GM12878 (cell line): ENCODE results near the gene ETV1. TPM values are rescaled to one million over a fixed set of nuclear protein-coding genes. Genes with fewer than 3 reads are reported as not detected.

Experiments
- ATAC-seq: fragments of 200-7000 bp; cut with Tn5 transposase; 3 replicates; pipeline ENCODE4 v1.9.1; 2020; ENCODE audit warnings: mild to moderate bottlenecking, moderate library complexity
- BruUV-seq: library from RNA; stranded (reverse); fragments of 400-500 nt; replicated peaks from 2 replicates; lab custom pipeline; 2021; lab: Mats Ljungman, UMichigan
- CTCF ChIA-PET: fragments of 300-600 bp; sonication (Branson Sonifier 250); formaldehyde crosslinking; extraction: SDS; loops from one replicate; lab custom pipeline; 2021; ENCODE audit warnings: inconsistent platforms; lab: Yijun Ruan, JAX
- POLR2A ChIA-PET: fragments of 350-600 bp; formaldehyde crosslinking; extraction: SDS; loops from one replicate; lab custom pipeline; 2021; ENCODE audit warnings: inconsistent platforms; lab: Charles Lee
- RAD21 ChIA-PET: fragments of 300-600 bp; sonication (Branson Sonifier 250); formaldehyde crosslinking; loops from one replicate; lab custom pipeline; 2023; ENCODE audit warnings: antibody characterized with exemption; ENCODE audit not compliant: unreplicated experiment; lab: Charles Lee
- SMC1A ChIA-PET: fragments of 300-600 bp; sonication (Branson Sonifier 250); formaldehyde crosslinking; loops from one replicate; lab custom pipeline; 2023; ENCODE audit not compliant: unreplicated experiment, uncharacterized antibody; lab: Charles Lee
- DNase-seq: peaks from one replicate; pipeline ENCODE4 v3.0.0-alpha.2; 2011; ENCODE audit warnings: low read depth, low spot score
- FAIRE-seq: peaks from 3 replicates; lab custom pipeline; 2011; peaks lifted over from hg19 to GRCh38; lab: Jason Lieb, UNC
- H2AFZ ChIP-seq: 2 replicates; pipeline ENCODE4 v1.6.0; 2011; ENCODE audit warnings: low read depth, low read length, control low read depth; ENCODE audit not compliant: control insufficient read depth
- H3K27ac ChIP-seq: 2 replicates; pipeline ENCODE4 v1.5.1; 2011; ENCODE audit warnings: control low read depth; ENCODE audit not compliant: control insufficient read depth, insufficient read depth
- H3K27me3 ChIP-seq, 2 experiments: replicated peaks in 1 of 2; 2 replicates each; pipeline versions ENCODE4 v1.6.0 to v1.6.1; 2011; ENCODE audit warnings: low read length in 1 of 2; ENCODE audit not compliant: control insufficient read depth in 2 of 2, insufficient read depth in 2 of 2
- H3K36me3 ChIP-seq, 2 experiments: 2 replicates each; pipeline ENCODE4 v1.5.1; 2011; ENCODE audit warnings: low read length in 1 of 2; ENCODE audit not compliant: control insufficient read depth in 2 of 2, insufficient read depth in 2 of 2
- H3K4me1 ChIP-seq: 2 replicates; pipeline ENCODE4 v1.6.1; 2011; ENCODE audit warnings: mild to moderate bottlenecking, low read length, moderate library complexity, mixed read lengths; ENCODE audit not compliant: control insufficient read depth, insufficient read depth
- H3K4me2 ChIP-seq: 2 replicates; pipeline ENCODE4 v1.6.0; 2011; ENCODE audit warnings: control low read depth; ENCODE audit not compliant: control insufficient read depth, insufficient read depth
- H3K4me3 ChIP-seq: fragments of 200-600 bp; sonication (generic); 2 replicates; pipeline ENCODE4 v1.5.1; 2016
- H3K79me2 ChIP-seq: 2 replicates; pipeline ENCODE4 v1.6.0; 2011; ENCODE audit warnings: low read length; ENCODE audit not compliant: control insufficient read depth, insufficient read depth
- H3K9ac ChIP-seq: 2 replicates; pipeline ENCODE4 v1.8.0; 2011; ENCODE audit warnings: low read length, control low read depth, mixed read lengths; ENCODE audit not compliant: control insufficient read depth, insufficient read depth
- H3K9me3 ChIP-seq: replicated peaks from 3 replicates; pipeline ENCODE4 v1.5.1; 2011; ENCODE audit warnings: mild to moderate bottlenecking, low read length; ENCODE audit not compliant: control insufficient read depth, insufficient read depth
- H4K20me1 ChIP-seq: 2 replicates; pipeline ENCODE4 v1.6.0; 2011; ENCODE audit not compliant: control insufficient read depth, insufficient read depth
- EED ChIP-seq: sonication (generic); IDR thresholded peaks from 2 replicates; pipeline ENCODE4 v1.6.1; 2016; ENCODE audit warnings: antibody characterized with exemption, low read depth
- ESRRA ChIP-seq: IDR thresholded peaks from 2 replicates; pipeline ENCODE4 v1.6.1; 2012; ENCODE audit warnings: mild to moderate bottlenecking, low read length, improper control_type of control experiment
- FOXM1 ChIP-seq: IDR thresholded peaks from 2 replicates; pipeline ENCODE4 v1.6.1; 2012; ENCODE audit warnings: low read depth, mild to moderate bottlenecking, inconsistent platforms, low read length, moderate library complexity
- JUNB ChIP-seq: IDR thresholded peaks from 2 replicates; pipeline ENCODE4 v1.6.1; 2016; ENCODE audit warnings: antibody characterized with exemption, mild to moderate bottlenecking
- KLF5 ChIP-seq: fragments of 450-650 bp; IDR thresholded peaks from 2 replicates; pipeline ENCODE4 v1.6.1; 2014; ENCODE audit warnings: mild to moderate bottlenecking; ENCODE audit not compliant: partially characterized antibody
- RFX5 ChIP-seq: IDR thresholded peaks from 2 replicates; pipeline ENCODE4 v1.6.1; 2011; ENCODE audit warnings: low read depth, low read length, improper control_type of control experiment
- SIN3A ChIP-seq: IDR thresholded peaks from 2 replicates; pipeline ENCODE4 v1.6.1; 2012; ENCODE audit warnings: low read depth, low read length, improper control_type of control experiment
- SMARCA5 ChIP-seq: fragments of 450-650 bp; IDR thresholded peaks from 2 replicates; pipeline ENCODE4 v1.6.1; 2017; ENCODE audit warnings: mild to moderate bottlenecking
- TCF3 ChIP-seq: IDR thresholded peaks from 2 replicates; pipeline ENCODE4 v1.6.1; 2012; ENCODE audit warnings: low read depth, mild to moderate bottlenecking, low read length, borderline replicate concordance; ENCODE audit not compliant: insufficient read depth
- TCF7 ChIP-seq: IDR thresholded peaks from 2 replicates; pipeline ENCODE4 v1.6.1; 2014; ENCODE audit warnings: antibody characterized with exemption, borderline replicate concordance
- WGBS: methylation state at CpG from one replicate; pipeline ENCODE4 v1.1.6; 2016; ENCODE audit warnings: low lambda C conversion rate; ENCODE audit not compliant: insufficient replicate concordance, insufficient coverage; ENCODE audit errors: missing lambda C conversion rate; 5-methylcytosine and 5-hydroxymethylcytosine counted together
- in situ Hi-C: fragments of 300-500 bp; cut with MboI; formaldehyde crosslinking; loops from 9 replicates; pipeline ENCODE4 v1.14.3; 2018; ENCODE audit warnings: mixed read lengths
- intact Hi-C: fragments of 100-400 bp; cut with micrococcal nuclease; formaldehyde crosslinking; loops from one replicate; pipeline ENCODE4 v1.14.2; 2022; ENCODE audit not compliant: unreplicated experiment
- polyA plus RNA-seq, 11 experiments: library from polyadenylated mRNA; depleted of rRNA in 4 of 11; unstranded in 6 of 11; stranded (reverse) in 5 of 11; fragments of >200 nt; fragmentation: Nextera tagmentation in 4 of 11; fragmentation: Illumina TruSeq in 1 of 11; extraction: Ambion mirVana in 4 of 11; extraction: Trizol in 1 of 11; gene quantifications; 1 replicate in 1 of 11; 2 replicates in 10 of 11; pipeline versions ENCODE4 v1.2.1 to v1.2.3, GENCODE V29; 2011 to 2016; ENCODE audit warnings: inconsistent platforms in 2 of 11, missing spikeins in 2 of 11, low read depth in 1 of 11
- total RNA-seq, 4 experiments: library from RNA; depleted of rRNA in 3 of 4; stranded (reverse); fragments of >200 nt in 3 of 4; fragmentation: Illumina TruSeq in 1 of 4; extraction: Trizol in 1 of 4; gene quantifications; 2 replicates each; pipeline versions ENCODE4 v1.2.1 to v1.2.3, GENCODE V29; 2013 to 2021
- TF ChIP-seq, protein P1 (sequence below): IDR thresholded peaks from 2 replicates; pipeline ENCODE4 v1.6.1; 2012; ENCODE audit warnings: improper control_type of control experiment, low read depth, low read length; ENCODE audit not compliant: insufficient replicate concordance
- TF ChIP-seq, protein P2 (sequence below): fragments of 450-650 bp; formaldehyde crosslinking; IDR thresholded peaks from 2 replicates; pipeline ENCODE4 v1.4.0; 2022; ENCODE audit warnings: mild to moderate bottlenecking, moderate library complexity
- TF ChIP-seq, protein P3 (sequence below): IDR thresholded peaks from 2 replicates; pipeline ENCODE4 v1.6.1; 2012; ENCODE audit warnings: low read depth, low read length, improper control_type of control experiment
- TF ChIP-seq, protein P4 (sequence below): fragments of 450-650 bp; IDR thresholded peaks from 2 replicates; pipeline ENCODE4 v1.6.1; 2016; ENCODE audit warnings: mild to moderate bottlenecking

ETV1 gene
- total and polyA plus RNA-seq, 10 of the 15 experiments (the other 5 are each of a cell fraction or from before 2014, with no cell fraction given), result 0.03 to 9.3 (median 0.16) TPM; not detected in 4

DNA sequence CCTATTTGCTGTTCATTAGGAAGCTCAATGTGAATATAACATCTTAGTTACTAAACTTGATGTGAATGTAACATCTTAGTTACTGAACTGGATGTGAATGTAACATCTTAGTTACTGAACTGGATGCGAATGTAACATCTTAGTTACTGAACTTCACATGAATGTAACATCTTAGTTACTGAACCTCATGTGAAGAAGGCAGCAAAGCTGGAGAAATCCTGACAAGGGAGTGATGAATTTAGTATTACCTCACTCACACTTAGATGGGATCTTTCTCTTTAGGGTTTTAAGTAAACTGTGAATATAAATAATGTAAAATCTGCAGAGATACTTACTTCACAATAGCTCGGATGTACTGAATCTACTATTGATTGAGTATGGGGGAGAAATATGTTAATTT is 73.6 kb downstream of the ETV1 start:
- no peaks in the 10 kb centered on the region for H3K9me3 ChIP-seq
- BruUV-seq, result no TSS peak
- H3K79me2 ChIP-seq, result no peaks in the 10 kb centered on the region
- H3K9ac ChIP-seq, result no peak overlapping the region
- H3K4me1 ChIP-seq, result no peaks in the 10 kb centered on the region
- WGBS, result 21% methylated on average over 2 of the region's 2 CpGs
- RAD21 ChIA-PET, result no interaction called here
- H4K20me1 ChIP-seq, result no peaks in the 10 kb centered on the region
- CTCF ChIA-PET, result no interaction called here
- ATAC-seq (no peak), FAIRE-seq (no peak)
- H3K27me3 ChIP-seq, result no peaks in the 10 kb centered on the region
- intact Hi-C loops (no loop called here), in situ Hi-C loops (no loop called here)
- H2AFZ ChIP-seq, result no peak overlapping the region
- H3K4me2 ChIP-seq, result no peak overlapping the region
- POLR2A ChIA-PET, result interaction anchor here (1.3 kb wide), 1 partner anchor 67 kb away, joined by 3 read pairs; no protein-coding TSS in a partner anchor
- H3K4me3 ChIP-seq, result no peak overlapping the region
- H3K27ac ChIP-seq, result no peak overlapping the region
- SMC1A ChIA-PET, result interaction anchor here (0.7 to 2.0 kb wide), 3 partner anchors 9 to 561 kb away, joined by 3 to 5 read pairs (median 3); no protein-coding TSS in a partner anchor
- TF ChIP-seq, protein P1, sequence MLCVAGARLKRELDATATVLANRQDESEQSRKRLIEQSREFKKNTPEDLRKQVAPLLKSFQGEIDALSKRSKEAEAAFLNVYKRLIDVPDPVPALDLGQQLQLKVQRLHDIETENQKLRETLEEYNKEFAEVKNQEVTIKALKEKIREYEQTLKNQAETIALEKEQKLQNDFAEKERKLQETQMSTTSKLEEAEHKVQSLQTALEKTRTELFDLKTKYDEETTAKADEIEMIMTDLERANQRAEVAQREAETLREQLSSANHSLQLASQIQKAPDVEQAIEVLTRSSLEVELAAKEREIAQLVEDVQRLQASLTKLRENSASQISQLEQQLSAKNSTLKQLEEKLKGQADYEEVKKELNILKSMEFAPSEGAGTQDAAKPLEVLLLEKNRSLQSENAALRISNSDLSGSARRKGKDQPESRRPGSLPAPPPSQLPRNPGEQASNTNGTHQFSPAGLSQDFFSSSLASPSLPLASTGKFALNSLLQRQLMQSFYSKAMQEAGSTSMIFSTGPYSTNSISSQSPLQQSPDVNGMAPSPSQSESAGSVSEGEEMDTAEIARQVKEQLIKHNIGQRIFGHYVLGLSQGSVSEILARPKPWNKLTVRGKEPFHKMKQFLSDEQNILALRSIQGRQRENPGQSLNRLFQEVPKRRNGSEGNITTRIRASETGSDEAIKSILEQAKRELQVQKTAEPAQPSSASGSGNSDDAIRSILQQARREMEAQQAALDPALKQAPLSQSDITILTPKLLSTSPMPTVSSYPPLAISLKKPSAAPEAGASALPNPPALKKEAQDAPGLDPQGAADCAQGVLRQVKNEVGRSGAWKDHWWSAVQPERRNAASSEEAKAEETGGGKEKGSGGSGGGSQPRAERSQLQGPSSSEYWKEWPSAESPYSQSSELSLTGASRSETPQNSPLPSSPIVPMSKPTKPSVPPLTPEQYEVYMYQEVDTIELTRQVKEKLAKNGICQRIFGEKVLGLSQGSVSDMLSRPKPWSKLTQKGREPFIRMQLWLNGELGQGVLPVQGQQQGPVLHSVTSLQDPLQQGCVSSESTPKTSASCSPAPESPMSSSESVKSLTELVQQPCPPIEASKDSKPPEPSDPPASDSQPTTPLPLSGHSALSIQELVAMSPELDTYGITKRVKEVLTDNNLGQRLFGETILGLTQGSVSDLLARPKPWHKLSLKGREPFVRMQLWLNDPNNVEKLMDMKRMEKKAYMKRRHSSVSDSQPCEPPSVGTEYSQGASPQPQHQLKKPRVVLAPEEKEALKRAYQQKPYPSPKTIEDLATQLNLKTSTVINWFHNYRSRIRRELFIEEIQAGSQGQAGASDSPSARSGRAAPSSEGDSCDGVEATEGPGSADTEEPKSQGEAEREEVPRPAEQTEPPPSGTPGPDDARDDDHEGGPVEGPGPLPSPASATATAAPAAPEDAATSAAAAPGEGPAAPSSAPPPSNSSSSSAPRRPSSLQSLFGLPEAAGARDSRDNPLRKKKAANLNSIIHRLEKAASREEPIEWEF, result no peak
- TF ChIP-seq, protein P2, sequence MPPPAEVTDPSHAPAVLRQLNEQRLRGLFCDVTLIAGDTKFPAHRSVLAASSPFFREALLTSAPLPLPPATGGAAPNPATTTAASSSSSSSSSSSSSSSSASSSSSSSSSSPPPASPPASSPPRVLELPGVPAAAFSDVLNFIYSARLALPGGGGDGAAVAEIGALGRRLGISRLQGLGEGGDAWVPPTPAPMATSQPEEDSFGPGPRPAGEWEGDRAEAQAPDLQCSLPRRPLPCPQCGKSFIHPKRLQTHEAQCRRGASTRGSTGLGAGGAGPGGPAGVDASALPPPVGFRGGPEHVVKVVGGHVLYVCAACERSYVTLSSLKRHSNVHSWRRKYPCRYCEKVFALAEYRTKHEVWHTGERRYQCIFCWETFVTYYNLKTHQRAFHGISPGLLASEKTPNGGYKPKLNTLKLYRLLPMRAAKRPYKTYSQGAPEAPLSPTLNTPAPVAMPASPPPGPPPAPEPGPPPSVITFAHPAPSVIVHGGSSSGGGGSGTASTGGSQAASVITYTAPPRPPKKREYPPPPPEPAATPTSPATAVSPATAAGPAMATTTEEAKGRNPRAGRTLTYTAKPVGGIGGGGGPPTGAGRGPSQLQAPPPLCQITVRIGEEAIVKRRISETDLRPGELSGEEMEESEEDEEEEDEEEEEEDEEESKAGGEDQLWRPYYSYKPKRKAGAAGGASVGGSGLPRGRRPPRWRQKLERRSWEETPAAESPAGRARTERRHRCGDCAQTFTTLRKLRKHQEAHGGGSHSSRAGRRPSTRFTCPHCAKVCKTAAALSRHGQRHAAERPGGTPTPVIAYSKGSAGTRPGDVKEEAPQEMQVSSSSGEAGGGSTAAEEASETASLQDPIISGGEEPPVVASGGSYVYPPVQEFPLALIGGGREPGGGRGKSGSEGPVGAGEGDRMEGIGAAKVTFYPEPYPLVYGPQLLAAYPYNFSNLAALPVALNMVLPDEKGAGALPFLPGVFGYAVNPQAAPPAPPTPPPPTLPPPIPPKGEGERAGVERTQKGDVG, result no peak
- TF ChIP-seq JUNB (no peak), TCF3 (no peak), EED (no peak), TCF7 (no peak), RFX5 (no peak), ESRRA (no peak), SIN3A (no peak), KLF5 (no peak), SMARCA5 (no peak), FOXM1 (no peak)
- TF ChIP-seq, protein P3, sequence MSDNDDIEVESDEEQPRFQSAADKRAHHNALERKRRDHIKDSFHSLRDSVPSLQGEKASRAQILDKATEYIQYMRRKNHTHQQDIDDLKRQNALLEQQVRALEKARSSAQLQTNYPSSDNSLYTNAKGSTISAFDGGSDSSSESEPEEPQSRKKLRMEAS, result no peak
- TF ChIP-seq, protein P4, sequence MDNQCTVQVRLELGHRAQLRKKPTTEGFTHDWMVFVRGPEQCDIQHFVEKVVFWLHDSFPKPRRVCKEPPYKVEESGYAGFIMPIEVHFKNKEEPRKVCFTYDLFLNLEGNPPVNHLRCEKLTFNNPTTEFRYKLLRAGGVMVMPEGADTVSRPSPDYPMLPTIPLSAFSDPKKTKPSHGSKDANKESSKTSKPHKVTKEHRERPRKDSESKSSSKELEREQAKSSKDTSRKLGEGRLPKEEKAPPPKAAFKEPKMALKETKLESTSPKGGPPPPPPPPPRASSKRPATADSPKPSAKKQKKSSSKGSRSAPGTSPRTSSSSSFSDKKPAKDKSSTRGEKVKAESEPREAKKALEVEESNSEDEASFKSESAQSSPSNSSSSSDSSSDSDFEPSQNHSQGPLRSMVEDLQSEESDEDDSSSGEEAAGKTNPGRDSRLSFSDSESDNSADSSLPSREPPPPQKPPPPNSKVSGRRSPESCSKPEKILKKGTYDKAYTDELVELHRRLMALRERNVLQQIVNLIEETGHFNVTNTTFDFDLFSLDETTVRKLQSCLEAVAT, result no peak
- TF ChIP-seq, all 136 proteins: peak for 0
- DNase-seq, result no peak
- H3K36me3 ChIP-seq, result no peaks in the 10 kb centered on the region
